Uterus (tissue), 2 donors: Measurements from ENCODE around the gene SMC3.
"Not testable (repeated sequence)": the region's sequence is repeated elsewhere in the genome, so short reads cannot be mapped to it uniquely, and the experiment has no call there.

ENCODE experiments used
- CTCF ChIP-seq, 4 experiments: fragments of 200-600 bp in 2 of 4; fragments of 450-650 bp in 2 of 4; sonication (generic) in 2 of 4; IDR thresholded peaks; one replicate each; pipeline ENCODE4 v1.5.1; 2016 to 2019; ENCODE audit warnings: antibody characterized with exemption in 4 of 4, mild to moderate bottlenecking in 2 of 4, moderate library complexity in 1 of 4
- POLR2A ChIP-seq, 2 donors: fragments of 450-650 bp; IDR thresholded peaks; one replicate each; pipeline ENCODE4 v1.6.1; 2016; ENCODE audit warnings: antibody characterized with exemption in 2 of 2, mild to moderate bottlenecking in 1 of 2, moderate library complexity in 1 of 2

- TF ChIP-seq CTCF, POLR2A (IDR thresholded peaks at IDR 0.05): not testable (repeated sequence)
Observed at GRCh38 chr10:110532628-110533027, 34.9 kb upstream of the SMC3 start.
